Measurements from ENCODE around the gene INO80C.
"Not testable (repeated sequence)": the region's sequence is repeated elsewhere in the genome, so short reads cannot be mapped to it uniquely, and the experiment has no call there.

INO80C gene

GRCh38 chr18:35487525-35487924, 10.2 kb downstream of the INO80C start:
- not testable (repeated sequence) for DNase-seq

- no peak for DNase-seq
Observed at GRCh38 chr18:35485852-35486251, 11.9 kb downstream of the INO80C start.

GRCh38 chr18:35484034-35484433, 13.7 kb downstream of the INO80C start:
- no peak for DNase-seq

GRCh38 chr18:35481960-35482366, 15.8 kb downstream of the INO80C start:
- DNase-seq: no peak

- DNase-seq: no peak
Observed at GRCh38 chr18:35479911-35480586, 17.7 kb downstream of the INO80C start.

- peak; percentile 37 for DNase-seq
Observed at GRCh38 chr18:35478520-35479435, 19.0 kb downstream of the INO80C start.

- no peak for DNase-seq
Observed at GRCh38 chr18:35477974-35478373, 19.8 kb downstream of the INO80C start.

- DNase-seq: no peak
Observed at GRCh38 chr18:35477497-35477896, 20.3 kb downstream of the INO80C start.

GRCh38 chr18:35474884-35475283, 22.9 kb downstream of the INO80C start:
- no peak for DNase-seq

- DNase-seq: no peak
Observed at GRCh38 chr18:35473562-35473961, 24.2 kb downstream of the INO80C start.

- no peak for DNase-seq
Observed at GRCh38 chr18:35470435-35470834, 27.3 kb downstream of the INO80C start.

GRCh38 chr18:35469725-35470124, 28.0 kb downstream of the INO80C start:
- no peak for DNase-seq

- no peak for DNase-seq
Observed at GRCh38 chr18:35468711-35469110, 29.0 kb downstream of the INO80C start.

- no peak for DNase-seq
Observed at GRCh38 chr18:35467624-35468016, 30.1 kb downstream of the INO80C start.

GRCh38 chr18:35466815-35467623, 30.7 kb downstream of the INO80C start:
- no peak for DNase-seq

- DNase-seq: no peak
Observed at GRCh38 chr18:35466334-35466733, 31.4 kb downstream of the INO80C start.

- no peak for DNase-seq
Observed at GRCh38 chr18:35465329-35465728, 32.4 kb downstream of the INO80C start.

- no peak for DNase-seq
Observed at GRCh38 chr18:35464831-35465279, 32.9 kb downstream of the INO80C start.

GRCh38 chr18:35463827-35464226, 33.9 kb downstream of the INO80C start:
- DNase-seq: no peak

GRCh38 chr18:35463050-35463449, 34.7 kb downstream of the INO80C start:
- DNase-seq: no peak

GRCh38 chr18:35460736-35461161, 37.0 kb downstream of the INO80C start:
- DNase-seq: no peak

GRCh38 chr18:35459997-35460396, 37.8 kb downstream of the INO80C start:
- no peak for DNase-seq
